H9 (cell line): ENCODE results near the gene BBOX1. TPM values are rescaled to one million over a fixed set of nuclear protein-coding genes. Genes with fewer than 3 reads are reported as not detected.

Experiments used
- DNase-seq: peaks from one replicate; pipeline ENCODE4 v3.0.0-alpha.2; 2017
- H2AFZ ChIP-seq: one replicate; pipeline ENCODE4 v1.6.1; 2013; ENCODE audit warnings: mild to moderate bottlenecking, low read length, control low read depth, moderate library complexity
- H2AK5ac ChIP-seq: 2 replicates; pipeline ENCODE4 v1.6.1; 2013; ENCODE audit warnings: low read length, control low read depth, mixed read lengths; ENCODE audit not compliant: insufficient read length
- H2BK120ac ChIP-seq: one replicate; pipeline ENCODE4 v1.6.1; 2013; ENCODE audit warnings: low read depth, mild to moderate bottlenecking, low read length, control low read depth, inconsistent platforms; ENCODE audit not compliant: poor library complexity, severe bottlenecking
- H2BK12ac ChIP-seq: 2 replicates; pipeline ENCODE4 v1.6.1; 2013; ENCODE audit warnings: low read length, control low read depth, mixed read lengths, low read depth; ENCODE audit not compliant: insufficient read length
- H2BK15ac ChIP-seq: 2 replicates; pipeline ENCODE4 v1.6.1; 2013; ENCODE audit warnings: low read depth, low read length, control low read depth
- H2BK20ac ChIP-seq: one replicate; pipeline ENCODE4 v1.6.1; 2013; ENCODE audit warnings: low read depth, mild to moderate bottlenecking, low read length, control low read depth, inconsistent platforms; ENCODE audit not compliant: poor library complexity, severe bottlenecking
- H2BK5ac ChIP-seq: 2 replicates; pipeline ENCODE4 v1.6.1; 2013; ENCODE audit warnings: low read length, control low read depth, mixed read lengths; ENCODE audit not compliant: insufficient read length
- H3K14ac ChIP-seq: 2 replicates; pipeline ENCODE4 v1.6.1; 2013; ENCODE audit warnings: low read length, control low read depth; ENCODE audit not compliant: insufficient read depth
- H3K18ac ChIP-seq: 2 replicates; pipeline ENCODE4 v1.6.1; 2013; ENCODE audit warnings: low read depth, mild to moderate bottlenecking, mixed read lengths, low read length, control low read depth; ENCODE audit not compliant: insufficient read length
- H3K23ac ChIP-seq: 2 replicates; pipeline ENCODE4 v1.6.1; 2013; ENCODE audit warnings: low read length, control low read depth, mixed read lengths, low read depth; ENCODE audit not compliant: insufficient read length
- H3K23me2 ChIP-seq: 2 replicates; pipeline ENCODE4 v1.6.1; 2013; ENCODE audit warnings: low read depth, mild to moderate bottlenecking, mixed read lengths, low read length, control low read depth; ENCODE audit not compliant: insufficient read length, poor library complexity, severe bottlenecking
- H3K27ac ChIP-seq: 2 replicates; pipeline ENCODE4 v1.5.1; 2013; ENCODE audit warnings: low read length, control low read depth, mixed read lengths, low read depth; ENCODE audit not compliant: insufficient read length
- H3K27me3 ChIP-seq: 2 replicates; pipeline ENCODE4 v1.6.1; 2013; ENCODE audit warnings: low read length, control low read depth, inconsistent platforms; ENCODE audit not compliant: insufficient read depth
- H3K4ac ChIP-seq: 2 replicates; pipeline ENCODE4 v1.6.1; 2013; ENCODE audit warnings: low read depth, mild to moderate bottlenecking, control low read depth, inconsistent platforms, low read length, moderate library complexity
- H3K4me1 ChIP-seq: 2 replicates; pipeline ENCODE4 v1.6.1; 2013; ENCODE audit warnings: low read length, control low read depth, inconsistent platforms; ENCODE audit not compliant: insufficient read depth
- H3K4me2 ChIP-seq: 2 replicates; pipeline ENCODE4 v1.6.1; 2013; ENCODE audit warnings: low read length, control low read depth, mixed read lengths; ENCODE audit not compliant: insufficient read length, insufficient read depth
- H3K56ac ChIP-seq: 2 replicates; pipeline ENCODE4 v1.6.1; 2013; ENCODE audit warnings: low read depth, mild to moderate bottlenecking, mixed read lengths, low read length, control low read depth; ENCODE audit not compliant: insufficient read length
- H3K79me1 ChIP-seq: 2 replicates; pipeline ENCODE4 v1.6.1; 2013; ENCODE audit warnings: low read depth, mild to moderate bottlenecking, moderate library complexity, low read length, control low read depth, inconsistent platforms; ENCODE audit not compliant: insufficient read depth, poor library complexity, severe bottlenecking
- H3K79me2 ChIP-seq: 2 replicates; pipeline ENCODE4 v1.6.1; 2013; ENCODE audit warnings: low read length, control low read depth, inconsistent platforms; ENCODE audit not compliant: insufficient read depth
- H3K9ac ChIP-seq: 2 replicates; pipeline ENCODE4 v1.6.1; 2013; ENCODE audit warnings: low read length, control low read depth, mixed read lengths; ENCODE audit not compliant: insufficient read length; ENCODE audit errors: extremely low read depth
- H3K9me3 ChIP-seq: one replicate; pipeline ENCODE4 v1.6.1; 2013; ENCODE audit warnings: low read depth, low read length, inconsistent platforms; ENCODE audit not compliant: control insufficient read depth
- H3T11ph ChIP-seq: one replicate; pipeline ENCODE4 v1.6.1; 2013; ENCODE audit warnings: mild to moderate bottlenecking, low read length, control low read depth, inconsistent platforms
- H4K20me1 ChIP-seq: one replicate; pipeline ENCODE4 v1.6.1; 2013; ENCODE audit not compliant: control insufficient read depth, insufficient read length, insufficient read depth
- H4K5ac ChIP-seq: 2 replicates; pipeline ENCODE4 v1.6.1; 2013; ENCODE audit warnings: low read depth, mild to moderate bottlenecking, mixed read lengths, low read length, control low read depth; ENCODE audit not compliant: insufficient read length
- H4K8ac ChIP-seq: replicated peaks from 2 replicates; pipeline ENCODE4 v1.6.1; 2013; ENCODE audit warnings: low read length, control low read depth, mixed read lengths, low read depth; ENCODE audit not compliant: insufficient read length
- H4K91ac ChIP-seq: 2 replicates; pipeline ENCODE4 v1.6.1; 2013; ENCODE audit warnings: low read depth, mild to moderate bottlenecking, moderate library complexity, mixed read lengths, low read length, control low read depth; ENCODE audit not compliant: insufficient read length
- H3K27ac Mint-ChIP-seq, 3 experiments: 2 replicates in 2 of 3; 3 replicates in 1 of 3; pipeline ENCODE4 v1.8.0; 2020 to 2021; ENCODE audit warnings: mixed read lengths in 3 of 3, mild to moderate bottlenecking in 1 of 3, moderate library complexity in 1 of 3
- H3K27me3 Mint-ChIP-seq: 2 replicates; pipeline ENCODE4 v1.8.0; 2021; ENCODE audit warnings: low read depth, mild to moderate bottlenecking, moderate library complexity, mixed read lengths
- H3K36me3 Mint-ChIP-seq, 3 experiments: 2 replicates in 2 of 3; 3 replicates in 1 of 3; pipeline ENCODE4 v1.8.0; 2020 to 2021; ENCODE audit warnings: low read depth in 3 of 3, mixed read lengths in 3 of 3; ENCODE audit not compliant: insufficient read depth in 1 of 3
- H3K4me1 Mint-ChIP-seq, 2 experiments: 2 replicates each; pipeline ENCODE4 v1.8.0; 2020; ENCODE audit warnings: mixed read lengths in 2 of 2
- H3K4me3 Mint-ChIP-seq, 2 experiments: 2 replicates in 1 of 2; 3 replicates in 1 of 2; pipeline ENCODE4 v1.8.0; 2020 to 2021; ENCODE audit warnings: mild to moderate bottlenecking in 2 of 2, mixed read lengths in 2 of 2, moderate library complexity in 1 of 2
- H3K9me3 Mint-ChIP-seq, 2 experiments: 2 replicates in 1 of 2; 3 replicates in 1 of 2; pipeline ENCODE4 v1.8.0; 2020; ENCODE audit warnings: mild to moderate bottlenecking in 2 of 2, mixed read lengths in 2 of 2, moderate library complexity in 1 of 2
- CTCF ChIP-seq: fragments of 200-600 bp; sonication (generic); conservative IDR thresholded peaks from 3 replicates; pipeline ENCODE4 v1.8.0; 2021; ENCODE audit warnings: antibody characterized with exemption, mild to moderate bottlenecking
- WGBS: extraction: QIAGEN DNeasy Blood & Tissue Kit; methylation state at CpG from one replicate; pipeline ENCODE4 v1.1.7; 2013; ENCODE audit warnings: missing lambda C conversion rate, low lambda C conversion rate, mixed read lengths; ENCODE audit not compliant: insufficient read length; ENCODE audit errors: extremely low coverage; 5-methylcytosine and 5-hydroxymethylcytosine counted together
- total RNA-seq: library from RNA; stranded (reverse); gene quantifications from 2 replicates; pipeline ENCODE4 v1.2.1, GENCODE V29; 2021

Gene BBOX1
- total RNA-seq, 1 experiment from 2014 or later = not detected

DNA sequence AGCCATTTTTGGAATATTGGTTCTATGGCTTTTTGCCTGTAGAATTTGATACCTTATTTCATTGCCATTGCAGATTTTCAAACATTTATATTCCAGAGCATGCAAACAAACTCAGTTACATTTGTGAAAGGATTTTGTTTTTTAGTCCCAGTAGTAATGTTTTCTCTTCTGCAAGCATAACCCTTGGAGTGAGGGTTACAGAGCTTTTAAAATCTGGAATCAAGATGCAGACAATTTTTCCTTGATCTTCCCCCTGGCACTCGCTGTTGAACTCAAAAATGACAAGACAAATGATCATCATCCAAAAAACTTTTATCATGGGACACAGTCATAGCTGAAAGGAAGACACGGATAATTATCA, 20.8 kb downstream of the BBOX1 start:
- Histone ChIP-seq H4K8ac (no peak overlapping the region), H3K14ac (no peak overlapping the region), H3K23me2 (no peaks in the 10 kb centered on the region), H3K4me1 (no peaks in the 10 kb centered on the region), H3K27ac (no peak overlapping the region), H4K91ac (no peak overlapping the region), H2BK20ac (no peak overlapping the region), H3K9ac (no peak overlapping the region), H2BK120ac (no peak overlapping the region), H2AK5ac (no peak overlapping the region), H3K18ac (no peak overlapping the region), H3K27me3 (no peaks in the 10 kb centered on the region), H3K4me2 (no peak overlapping the region), H2BK15ac (no peak overlapping the region), H3K79me2 (no peaks in the 10 kb centered on the region), H3K9me3 (no peaks in the 10 kb centered on the region), H4K5ac (no peak overlapping the region), H3K56ac (no peak overlapping the region), H2AFZ (no peak overlapping the region), H3T11ph (no peak overlapping the region), H2BK5ac (no peak overlapping the region), H4K20me1 (no peaks in the 10 kb centered on the region), H3K79me1 (no peaks in the 10 kb centered on the region), H2BK12ac (no peak overlapping the region), H3K23ac (no peak overlapping the region), H3K4ac (no peak overlapping the region)
- WGBS = no CpG with 5 or more reads among the region's 2 CpGs
- Mint-ChIP-seq H3K27me3 (no peaks in the 10 kb centered on the region), H3K4me3 (no peak overlapping the region), H3K4me1 (peaks cover 0 to 8% of the 10 kb centered on the region in 2 experiments; a peak in 3 of 4 replicates), H3K9me3 (no peaks in the 10 kb centered on the region), H3K36me3 (no peaks in the 10 kb centered on the region), H3K27ac (no peak overlapping the region)
- no peak for DNase-seq
- no peak for TF ChIP-seq CTCF
